HG02588 (cell line): Measurements from ENCODE around the gene LILRB4.
"Not testable (repeated sequence)": the region's sequence is repeated elsewhere in the genome, so short reads cannot be mapped to it uniquely, and the experiment has no call there.

Experiments used
- ATAC-seq: cut with Tn5 transposase; IDR thresholded peaks from one replicate; pipeline ENCODE4 v1.9.1; 2021; ENCODE audit warnings: mild to moderate bottlenecking, moderate library complexity; ENCODE audit not compliant: unreplicated experiment

LILRB4 gene

GRCh38 chr19:54648129-54648528, 14.7 kb upstream of the LILRB4 start:
- ATAC-seq, result no peak

DNA sequence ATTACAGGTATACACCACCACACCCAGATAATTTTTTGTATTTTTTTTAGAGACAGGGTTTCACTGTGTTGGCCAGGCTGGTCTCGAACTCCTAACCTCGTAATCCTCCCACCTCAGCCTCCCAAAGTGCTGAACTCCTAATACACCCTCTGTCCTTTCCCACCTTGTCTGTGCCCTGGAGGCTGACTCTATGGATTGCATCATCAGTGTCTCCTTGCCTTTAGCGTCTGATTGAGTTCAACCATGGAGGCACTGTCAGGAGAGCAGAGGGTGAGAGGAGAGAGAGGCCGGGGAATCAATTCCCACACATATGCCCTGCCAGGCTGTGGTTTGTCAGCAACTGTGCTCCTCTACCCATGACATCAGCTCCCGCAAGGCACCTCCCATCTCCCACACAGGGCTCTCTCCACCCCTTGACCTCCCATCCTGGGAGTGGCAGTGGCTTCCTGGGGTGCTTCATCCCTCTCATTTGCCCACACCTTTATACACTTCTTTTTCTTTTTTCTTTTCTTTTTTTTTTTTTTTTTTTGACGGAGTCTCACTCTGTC, 12.6 kb upstream of the LILRB4 start:
- ATAC-seq, result no peak

- no peak for ATAC-seq
Measured at GRCh38 chr19:54653181-54653809, 9.5 kb upstream of the LILRB4 start.

- no peak for ATAC-seq
Measured at GRCh38 chr19:54654447-54655321, 8.1 kb upstream of the LILRB4 start.

GRCh38 chr19:54659300-54659699, 3.5 kb upstream of the LILRB4 start:
- ATAC-seq, result no peak

DNA sequence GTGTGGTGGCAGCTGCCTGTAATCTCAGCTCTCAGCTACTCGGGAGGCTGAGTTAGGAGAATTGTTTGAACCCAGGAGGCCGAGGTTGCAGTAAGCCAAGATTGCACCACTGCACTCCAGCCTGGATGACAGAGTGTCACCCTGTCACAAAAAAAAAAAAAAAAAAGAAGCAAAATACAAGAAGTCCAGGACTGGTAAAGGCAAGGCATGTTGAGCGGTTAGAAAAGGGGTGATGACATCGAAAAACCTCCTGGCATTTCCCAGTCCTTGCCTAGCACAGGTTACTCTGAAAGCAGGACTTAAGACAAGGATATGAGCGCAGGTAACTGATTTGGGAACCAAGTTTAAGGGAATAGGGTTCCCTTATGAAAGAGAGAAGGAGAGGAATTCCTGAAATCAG, 2.5 kb upstream of the LILRB4 start:
- ATAC-seq, result no peak

- ATAC-seq, result no peak
Measured at GRCh38 chr19:54660964-54661363, 1.8 kb upstream of the LILRB4 start.

DNA sequence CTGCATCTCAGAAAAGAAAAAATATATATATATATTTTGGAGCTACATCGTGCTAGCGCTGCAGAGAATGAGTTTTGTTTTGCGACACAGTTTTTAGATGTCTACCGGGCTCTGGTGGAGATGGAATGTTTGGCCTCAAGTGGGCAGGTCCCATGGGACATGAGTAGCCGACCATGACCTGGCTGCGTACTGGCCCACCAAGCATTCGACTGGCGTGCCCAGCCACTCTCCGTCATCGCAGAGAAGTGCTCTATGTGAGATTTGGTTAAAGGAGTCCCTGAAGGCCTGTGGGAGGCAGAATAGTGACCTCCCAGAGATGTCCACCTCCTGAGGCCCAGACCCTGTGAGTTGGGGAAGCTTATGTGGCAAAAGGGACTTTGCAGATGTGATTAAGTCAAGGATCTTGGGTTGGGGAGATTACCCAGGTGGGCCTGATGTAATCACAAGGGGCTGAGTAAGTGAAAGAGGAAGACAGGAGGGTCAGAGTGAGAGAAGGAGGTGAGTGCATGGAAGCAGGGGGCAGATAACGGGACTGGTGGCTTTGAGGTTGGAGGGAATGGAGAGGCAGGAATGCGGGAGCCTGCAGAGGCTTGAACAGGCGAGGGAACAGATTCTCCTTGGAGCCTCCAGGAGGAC, 821 bp upstream of the LILRB4 start:
- ATAC-seq, result no peak

DNA sequence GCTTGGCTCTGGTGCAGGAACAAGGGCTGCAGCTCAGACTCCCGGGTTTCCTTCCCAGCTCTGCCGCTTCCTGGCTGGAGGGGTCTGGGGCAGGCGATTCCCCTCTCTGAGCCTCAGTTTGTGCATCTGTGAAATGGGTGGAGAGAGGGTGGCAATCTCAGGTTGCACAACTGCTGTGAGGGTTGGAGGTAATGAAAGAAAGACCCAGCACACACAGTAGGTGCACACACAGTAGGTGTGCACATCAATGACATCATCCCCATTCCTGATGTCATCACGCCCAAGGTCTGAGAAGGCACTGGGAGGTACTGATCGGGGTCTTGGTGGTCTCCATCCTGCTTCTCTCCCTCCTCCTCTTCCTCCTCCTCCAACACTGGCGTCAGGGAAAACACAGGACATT, 2.7 kb downstream of the LILRB4 start:
- ATAC-seq, result no peak

GRCh38 chr19:54667217-54667616, 4.4 kb downstream of the LILRB4 start:
- ATAC-seq, result no peak

GRCh38 chr19:54668353-54668752, 5.6 kb downstream of the LILRB4 start:
- ATAC-seq, result no peak

DNA sequence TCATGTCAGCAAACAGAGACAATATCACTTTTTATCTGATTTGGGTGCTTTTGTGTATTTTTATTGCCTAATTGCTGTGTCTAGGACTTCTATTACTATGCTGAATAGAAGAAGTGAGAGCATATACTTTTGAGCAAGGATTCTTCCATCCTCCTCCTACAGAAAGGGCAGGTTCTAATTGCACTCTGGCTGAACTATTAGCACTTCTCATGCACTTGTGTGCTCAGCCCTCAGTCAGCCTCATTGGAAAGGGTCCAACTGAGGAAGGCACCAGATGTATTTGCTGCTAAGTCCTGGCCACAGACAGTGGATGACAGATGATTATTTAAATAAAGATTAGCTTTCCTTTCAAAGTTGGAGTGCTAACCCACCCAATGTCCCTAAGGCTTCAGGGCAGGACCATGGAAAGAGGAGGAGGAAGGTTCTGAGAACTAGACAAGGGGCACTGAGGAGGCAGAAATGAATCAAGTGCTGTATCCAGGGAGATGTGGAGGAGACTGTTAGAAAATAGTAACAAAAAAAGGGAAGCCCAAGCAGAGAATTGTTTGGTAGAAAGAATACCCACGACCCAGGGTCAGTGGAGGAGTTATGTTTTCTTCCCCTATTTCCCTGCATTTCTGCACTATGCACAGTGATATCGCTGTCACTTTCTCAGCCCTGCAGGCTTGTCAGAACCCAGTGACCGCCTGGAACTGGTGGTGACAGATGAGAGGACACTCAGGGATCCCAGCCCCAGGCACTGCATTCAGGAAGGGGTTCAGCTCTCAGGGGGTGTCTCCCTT, 8.0 kb downstream of the LILRB4 start:
- no peak for ATAC-seq

GRCh38 chr19:54673222-54673621, 10.4 kb downstream of the LILRB4 start:
- no peak for ATAC-seq

GRCh38 chr19:54674021-54674617, 11.3 kb downstream of the LILRB4 start:
- no peak for ATAC-seq

DNA sequence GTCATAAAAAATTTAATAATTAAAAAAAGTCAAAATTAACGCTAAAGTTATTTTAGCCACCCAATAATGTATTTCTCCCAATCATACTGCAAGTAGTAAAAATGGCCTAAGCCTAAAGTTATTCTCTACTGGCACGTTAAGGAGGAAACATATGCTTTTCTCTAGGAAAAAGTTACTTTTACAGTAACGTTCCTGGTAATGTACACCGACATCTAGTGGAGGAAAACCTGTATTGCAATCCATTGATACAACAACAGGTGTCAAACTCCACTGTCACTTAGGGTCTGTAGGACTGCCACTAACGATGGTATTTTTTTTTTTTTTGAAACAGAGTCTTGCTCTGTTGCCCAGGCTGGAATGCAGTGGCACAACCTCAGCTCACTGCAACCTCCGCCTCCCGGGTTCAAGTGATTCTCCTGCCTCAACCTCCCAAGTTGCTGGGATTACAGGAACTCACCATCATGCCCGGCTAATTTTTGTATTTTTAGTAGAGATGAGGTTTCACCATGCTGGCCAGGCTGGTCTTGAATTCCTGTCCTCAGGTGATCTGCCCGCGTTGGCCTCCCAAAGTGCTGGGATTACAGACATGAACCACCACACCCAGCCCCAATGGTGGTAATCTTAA, 13.5 kb downstream of the LILRB4 start:
- ATAC-seq, result not testable (repeated sequence)

GRCh38 chr19:54677217-54677616, 14.4 kb downstream of the LILRB4 start:
- no peak for ATAC-seq

DNA sequence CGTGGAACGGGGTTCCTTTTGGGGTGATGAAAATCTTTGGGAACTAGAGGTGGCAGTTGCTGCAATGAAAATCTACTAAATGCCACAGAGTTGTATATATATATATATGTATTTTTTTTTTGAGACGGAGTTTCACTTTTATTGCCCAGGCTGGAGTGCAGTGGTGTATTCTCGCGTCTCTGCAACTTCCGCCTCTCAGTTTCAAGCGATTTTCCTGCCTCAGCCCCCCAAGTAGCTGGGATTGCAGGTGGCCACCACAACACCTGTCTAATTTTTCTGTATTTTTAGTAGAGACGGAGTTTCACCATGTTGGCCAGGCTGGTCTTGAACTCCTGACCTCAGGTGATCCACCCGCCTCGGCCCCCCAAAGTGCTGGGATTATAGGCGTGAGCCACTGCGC, 18.8 kb downstream of the LILRB4 start:
- ATAC-seq, result not testable (repeated sequence)

- ATAC-seq, result no peak
Measured at GRCh38 chr19:54682306-54682856, 19.6 kb downstream of the LILRB4 start.

DNA sequence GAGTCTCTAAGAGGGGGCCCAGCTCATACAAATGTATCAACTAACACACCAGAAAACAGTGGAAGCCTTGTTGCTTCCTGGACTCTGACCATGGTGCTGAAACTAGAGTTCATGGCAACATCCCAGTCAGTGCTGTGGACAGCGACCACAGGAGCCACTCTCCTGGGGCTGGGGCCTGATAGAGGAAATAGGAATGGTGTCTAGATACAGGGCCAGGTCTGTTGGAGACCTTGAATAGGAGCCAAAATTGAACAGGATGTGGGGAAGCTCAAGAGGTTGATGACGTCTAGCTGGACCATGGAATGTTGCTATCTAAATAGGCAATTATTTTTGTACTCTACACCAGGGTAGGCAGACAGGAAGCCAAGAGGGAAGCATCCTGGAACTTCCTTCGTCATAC, 21.7 kb downstream of the LILRB4 start:
- no peak for ATAC-seq
